B cell (primary cell): ENCODE results near the gene MTSS2. TPM values are rescaled to one million over a fixed set of nuclear protein-coding genes. Genes with fewer than 3 reads are reported as not detected.

Experiments used
- ATAC-seq: fragments of 200-7000 bp; cut with Tn5 transposase; one replicate; pipeline ENCODE4 v1.10.0; 2021; ENCODE audit warnings: low read depth, mild to moderate bottlenecking, moderate number of reproducible peaks, moderate library complexity
- CTCF ChIA-PET: fragments of 350-600 bp; sonication (Branson Sonifier 250); formaldehyde crosslinking; loops from one replicate; lab custom pipeline; 2021; ENCODE audit warnings: antibody characterized with exemption, inconsistent platforms; lab: Charles Lee
- POLR2A ChIA-PET: fragments of 350-600 bp; sonication (Branson Sonifier 250); formaldehyde crosslinking; loops from one replicate; lab custom pipeline; 2021; ENCODE audit warnings: antibody characterized with exemption; lab: Charles Lee
- DNase-seq: peaks from one replicate; pipeline ENCODE4 v3.0.0; 2013
- H2AFZ ChIP-seq: 2 replicates; pipeline ENCODE4 v1.6.1; 2012; ENCODE audit warnings: mild to moderate bottlenecking, low read depth, low read length; ENCODE audit not compliant: insufficient read depth, poor library complexity, severe bottlenecking
- H3K27ac ChIP-seq, 2 donors: 1 replicate in 1 of 2; 2 replicates in 1 of 2; pipeline ENCODE4 v1.5.1; 2012 to 2013; ENCODE audit warnings: low read length in 2 of 2, mild to moderate bottlenecking in 2 of 2, moderate library complexity in 1 of 2
- H3K27me3 ChIP-seq, 4 experiments: fragments of 200-600 bp in 1 of 4; sonication (generic) in 1 of 4; replicated peaks in 1 of 4; 1 replicate in 2 of 4; 2 replicates in 2 of 4; pipeline versions ENCODE4 v1.6.1 to v1.7.0; 2013 to 2016; ENCODE audit warnings: low read length in 3 of 4, mild to moderate bottlenecking in 2 of 4, mixed read lengths in 1 of 4, moderate library complexity in 1 of 4; ENCODE audit not compliant: insufficient read depth in 4 of 4, control insufficient read depth in 3 of 4; ENCODE audit errors: control extremely low read depth in 1 of 4
- H3K36me3 ChIP-seq, 2 experiments: replicated peaks in 1 of 2; 1 replicate in 1 of 2; 2 replicates in 1 of 2; pipeline versions ENCODE4 v1.6.1 to v1.7.1; 2013; ENCODE audit warnings: low read length in 1 of 2; ENCODE audit not compliant: insufficient read depth in 2 of 2, control insufficient read depth in 1 of 2; ENCODE audit errors: control extremely low read depth in 1 of 2, extremely low read depth in 1 of 2
- H3K4me1 ChIP-seq, 2 donors: fragments of 200-600 bp in 1 of 2; sonication (generic) in 1 of 2; 1 replicate in 1 of 2; 2 replicates in 1 of 2; pipeline versions ENCODE4 v1.5.1 to v1.6.1; 2013 to 2017; ENCODE audit warnings: low read length in 2 of 2; ENCODE audit not compliant: control insufficient read depth in 2 of 2, insufficient read depth in 2 of 2
- H3K4me2 ChIP-seq: replicated peaks from 2 replicates; pipeline ENCODE3; 2012; ENCODE audit warnings: mild to moderate bottlenecking, low read depth, low read length; ENCODE audit not compliant: poor library complexity, severe bottlenecking
- H3K4me3 ChIP-seq, 5 experiments: fragments of 200-600 bp in 1 of 5; sonication (generic) in 1 of 5; 1 replicate in 3 of 5; 2 replicates in 2 of 5; pipeline versions ENCODE4 v1.5.1 to v1.7.0; 2011 to 2016; ENCODE audit warnings: low read length in 4 of 5, mild to moderate bottlenecking in 4 of 5, low read depth in 2 of 5, control low read depth in 1 of 5, moderate library complexity in 1 of 5; ENCODE audit not compliant: insufficient read depth in 1 of 5; ENCODE audit errors: control extremely low read depth in 1 of 5, extremely low read depth in 1 of 5
- H3K79me2 ChIP-seq: fragments of 200-600 bp; sonication (generic); one replicate; pipeline ENCODE4 v1.6.0; 2016; ENCODE audit warnings: low read length; ENCODE audit not compliant: control insufficient read depth, insufficient read depth
- H3K9ac ChIP-seq: fragments of 200-600 bp; sonication (generic); 2 replicates; pipeline ENCODE4 v1.6.1; 2017; ENCODE audit warnings: mild to moderate bottlenecking, low read length, moderate library complexity
- H3K9me3 ChIP-seq, 3 donors: one replicate each; pipeline versions ENCODE4 v1.6.1 to v1.7.1; 2013; ENCODE audit warnings: low read length in 2 of 3; ENCODE audit not compliant: control insufficient read depth in 2 of 3, insufficient read depth in 1 of 3; ENCODE audit errors: control extremely low read depth in 1 of 3
- H4K20me1 ChIP-seq: 2 replicates; pipeline ENCODE4 v1.6.0; 2012; ENCODE audit warnings: mild to moderate bottlenecking, low read length; ENCODE audit not compliant: insufficient read depth, control insufficient read depth, poor library complexity, severe bottlenecking
- H3K27ac Mint-ChIP-seq: one replicate; pipeline ENCODE4 v1.8.0; 2021; ENCODE audit warnings: mixed read lengths
- H3K27me3 Mint-ChIP-seq: one replicate; pipeline ENCODE4 v1.8.0; 2021; ENCODE audit warnings: mixed read lengths
- H3K4me1 Mint-ChIP-seq: one replicate; pipeline ENCODE4 v1.8.0; 2021; ENCODE audit warnings: mixed read lengths
- H3K4me3 Mint-ChIP-seq: one replicate; pipeline ENCODE4 v1.8.0; 2021; ENCODE audit warnings: mixed read lengths
- H3K9me3 Mint-ChIP-seq: one replicate; pipeline ENCODE4 v1.8.0; 2022; ENCODE audit warnings: mixed read lengths; ENCODE audit not compliant: insufficient read depth
- EZH2 ChIP-seq: IDR thresholded peaks from 2 replicates; pipeline ENCODE4 v1.6.1; 2012; ENCODE audit warnings: borderline replicate concordance, low read depth, mild to moderate bottlenecking, moderate library complexity, low read length; ENCODE audit not compliant: insufficient read depth, poor library complexity, severe bottlenecking
- WGBS: methylation state at CpG from one replicate; pipeline ENCODE4 v1.1.5; 2013; ENCODE audit warnings: missing lambda C conversion rate; ENCODE audit not compliant: insufficient coverage; 5-methylcytosine and 5-hydroxymethylcytosine counted together
- intact Hi-C: fragments of 100-400 bp; cut with micrococcal nuclease; formaldehyde crosslinking; loops from one replicate; pipeline ENCODE4 v1.10.0; 2022
- polyA plus RNA-seq: library from polyadenylated mRNA; depleted of rRNA; stranded (reverse); fragments of >200 nt; gene quantifications from 2 replicates; pipeline ENCODE4 v1.2.3, GENCODE V29; 2012
- total RNA-seq, 2 donors: library from RNA; stranded (reverse); fragments of 120-200 nt in 1 of 2; gene quantifications; 1 replicate in 1 of 2; 2 replicates in 1 of 2; pipeline versions ENCODE4 v1.2.3 to v1.2.4, GENCODE V29; 2013 to 2022
- TF ChIP-seq, protein P1 (sequence below): fragments of 200-600 bp; IDR thresholded peaks from one replicate; pipeline ENCODE4 v1.8.0; 2022; ENCODE audit warnings: antibody characterized with exemption, mild to moderate bottlenecking

The MTSS2 gene
- total and polyA plus RNA-seq, 2 donors (not counting 1 experiment from before 2014, with no cell fraction given), result 1.6 to 2.6 TPM

DNA sequence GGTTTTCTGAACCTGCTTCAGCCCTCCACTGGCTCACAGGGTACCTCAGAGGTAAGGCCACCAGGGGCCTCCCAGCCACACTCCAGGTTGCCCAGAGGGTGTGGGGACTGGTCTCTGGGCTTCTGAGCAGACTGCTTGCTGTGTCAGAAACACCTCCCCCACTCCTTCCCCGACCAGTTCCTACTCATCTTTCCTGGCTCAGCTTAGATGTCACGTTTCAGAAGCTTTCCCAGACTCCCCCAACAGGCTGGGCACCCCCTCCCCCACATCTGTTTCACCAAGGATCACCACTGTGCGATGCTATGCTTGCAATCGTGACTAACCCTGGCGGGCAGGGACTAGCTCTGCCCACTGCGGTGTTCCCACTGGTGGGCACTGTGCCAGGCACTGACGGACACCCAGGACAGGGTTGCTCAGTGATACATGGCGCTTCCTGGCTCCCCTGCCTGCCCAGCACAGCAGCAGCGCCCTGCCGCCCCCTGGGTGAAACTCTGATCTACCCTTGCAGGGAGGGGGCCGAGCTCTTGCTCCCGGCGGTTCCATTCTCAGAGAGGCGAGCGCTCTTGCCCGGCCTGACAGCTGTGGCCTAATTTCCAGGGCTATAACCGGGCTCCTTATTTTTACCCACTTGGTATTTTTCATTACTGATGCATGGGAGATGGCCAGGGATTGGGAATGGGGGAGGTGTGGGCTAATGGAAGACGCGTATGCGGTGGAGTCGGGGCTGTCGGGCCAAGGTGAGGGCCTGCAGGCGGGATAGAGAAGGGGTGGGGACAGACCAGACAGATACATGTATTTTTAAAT is 29.4 kb upstream of the MTSS2 start:
- Histone ChIP-seq H2AFZ (no peak overlapping the region), H3K79me2 (no peaks in the 10 kb centered on the region), H3K9ac (no peak overlapping the region), H3K4me1 (no peaks in the 10 kb centered on the region), H3K4me2 (no peak overlapping the region), H3K27ac (no peak overlapping the region), H3K36me3 (peaks cover 0 to 25% of the 10 kb centered on the region in 2 experiments), H4K20me1 (peaks cover 8% of the 10 kb centered on the region), H3K9me3 (peaks cover 0 to 3% (median 0%) of the 10 kb centered on the region in 3 donors), H3K27me3 (no peaks in the 10 kb centered on the region), H3K4me3 (no peak overlapping the region)
- POLR2A ChIA-PET, result no interaction called here
- Mint-ChIP-seq H3K27ac (no peak overlapping the region), H3K4me1 (no peaks in the 10 kb centered on the region), H3K4me3 (no peak overlapping the region), H3K27me3 (no peaks in the 10 kb centered on the region), H3K9me3 (peaks cover 4% of the 10 kb centered on the region)
- TF ChIP-seq EZH2, result no peak
- TF ChIP-seq, protein P1, sequence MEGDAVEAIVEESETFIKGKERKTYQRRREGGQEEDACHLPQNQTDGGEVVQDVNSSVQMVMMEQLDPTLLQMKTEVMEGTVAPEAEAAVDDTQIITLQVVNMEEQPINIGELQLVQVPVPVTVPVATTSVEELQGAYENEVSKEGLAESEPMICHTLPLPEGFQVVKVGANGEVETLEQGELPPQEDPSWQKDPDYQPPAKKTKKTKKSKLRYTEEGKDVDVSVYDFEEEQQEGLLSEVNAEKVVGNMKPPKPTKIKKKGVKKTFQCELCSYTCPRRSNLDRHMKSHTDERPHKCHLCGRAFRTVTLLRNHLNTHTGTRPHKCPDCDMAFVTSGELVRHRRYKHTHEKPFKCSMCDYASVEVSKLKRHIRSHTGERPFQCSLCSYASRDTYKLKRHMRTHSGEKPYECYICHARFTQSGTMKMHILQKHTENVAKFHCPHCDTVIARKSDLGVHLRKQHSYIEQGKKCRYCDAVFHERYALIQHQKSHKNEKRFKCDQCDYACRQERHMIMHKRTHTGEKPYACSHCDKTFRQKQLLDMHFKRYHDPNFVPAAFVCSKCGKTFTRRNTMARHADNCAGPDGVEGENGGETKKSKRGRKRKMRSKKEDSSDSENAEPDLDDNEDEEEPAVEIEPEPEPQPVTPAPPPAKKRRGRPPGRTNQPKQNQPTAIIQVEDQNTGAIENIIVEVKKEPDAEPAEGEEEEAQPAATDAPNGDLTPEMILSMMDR, result no peak
- CTCF ChIA-PET, result no interaction called here
- WGBS, result 90% methylated on average over 13 of the region's 23 CpGs
- DNase-seq (no peak), ATAC-seq (no peak)
- intact Hi-C loops, result no loop called here

DNA sequence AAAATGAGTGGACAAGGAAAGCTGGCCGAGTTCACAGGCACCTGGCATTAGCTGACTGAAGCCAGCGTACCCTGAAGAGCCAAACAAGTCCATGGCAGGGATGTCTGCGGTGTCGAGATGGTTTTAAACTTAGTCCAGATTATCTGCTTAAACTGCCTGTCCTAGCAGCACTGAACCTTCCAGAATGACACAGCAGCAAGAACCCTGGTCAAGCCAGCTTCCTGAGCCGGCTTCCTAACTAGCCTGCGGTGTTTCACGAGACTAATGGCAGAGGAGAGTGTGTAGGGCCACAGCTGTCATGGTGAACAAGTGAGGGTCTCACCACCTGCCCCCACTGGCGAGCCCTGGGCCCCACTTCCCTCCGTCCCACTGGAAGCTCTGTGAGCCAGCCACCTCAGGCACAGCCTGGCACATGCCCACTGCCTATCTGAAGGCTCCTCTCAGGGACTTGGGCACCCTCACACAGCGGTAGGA is 28.8 kb upstream of the MTSS2 start:
- no peak overlapping the region for H2AFZ ChIP-seq
- H3K27ac ChIP-seq, result no peak overlapping the region
- no peak for TF ChIP-seq EZH2
- TF ChIP-seq, protein P1, result no peak
- CTCF ChIA-PET, result no interaction called here
- H3K4me3 ChIP-seq, result no peak overlapping the region
- no peaks in the 10 kb centered on the region for H3K27me3 Mint-ChIP-seq
- H3K36me3 ChIP-seq, result peaks cover 0 to 28% of the 10 kb centered on the region in 2 experiments
- DNase-seq (no peak), ATAC-seq (no peak)
- no peak overlapping the region for H3K4me3 Mint-ChIP-seq
- peaks cover 8% of the 10 kb centered on the region for H4K20me1 ChIP-seq
- intact Hi-C loops, result no loop called here
- POLR2A ChIA-PET, result no interaction called here
- H3K27me3 ChIP-seq, result no peaks in the 10 kb centered on the region
- H3K27ac Mint-ChIP-seq, result no peak overlapping the region
- H3K9ac ChIP-seq, result no peak overlapping the region
- H3K4me1 Mint-ChIP-seq, result no peaks in the 10 kb centered on the region
- peaks cover 0 to 3% (median 0%) of the 10 kb centered on the region in 3 donors for H3K9me3 ChIP-seq
- H3K4me2 ChIP-seq, result no peak overlapping the region
- H3K9me3 Mint-ChIP-seq, result no peaks in the 10 kb centered on the region
- WGBS, result 75% methylated on average over 10 of the region's 10 CpGs
- no peaks in the 10 kb centered on the region for H3K79me2 ChIP-seq
- no peaks in the 10 kb centered on the region for H3K4me1 ChIP-seq
